ENCODE data around the gene PABPN1.
"Not testable (repeated sequence)": the region's sequence is repeated elsewhere in the genome, so short reads cannot be mapped to it uniquely, and the experiment has no call there.

The PABPN1 gene

GRCh38 chr14:23320584-23321571 lies at the start of gene PABPN1:
PABPN1 (plus strand) TSS chr14:23321457; CDS start chr14:23321470, 13 bp downstream.
- TF ChIP-seq, protein P1, sequence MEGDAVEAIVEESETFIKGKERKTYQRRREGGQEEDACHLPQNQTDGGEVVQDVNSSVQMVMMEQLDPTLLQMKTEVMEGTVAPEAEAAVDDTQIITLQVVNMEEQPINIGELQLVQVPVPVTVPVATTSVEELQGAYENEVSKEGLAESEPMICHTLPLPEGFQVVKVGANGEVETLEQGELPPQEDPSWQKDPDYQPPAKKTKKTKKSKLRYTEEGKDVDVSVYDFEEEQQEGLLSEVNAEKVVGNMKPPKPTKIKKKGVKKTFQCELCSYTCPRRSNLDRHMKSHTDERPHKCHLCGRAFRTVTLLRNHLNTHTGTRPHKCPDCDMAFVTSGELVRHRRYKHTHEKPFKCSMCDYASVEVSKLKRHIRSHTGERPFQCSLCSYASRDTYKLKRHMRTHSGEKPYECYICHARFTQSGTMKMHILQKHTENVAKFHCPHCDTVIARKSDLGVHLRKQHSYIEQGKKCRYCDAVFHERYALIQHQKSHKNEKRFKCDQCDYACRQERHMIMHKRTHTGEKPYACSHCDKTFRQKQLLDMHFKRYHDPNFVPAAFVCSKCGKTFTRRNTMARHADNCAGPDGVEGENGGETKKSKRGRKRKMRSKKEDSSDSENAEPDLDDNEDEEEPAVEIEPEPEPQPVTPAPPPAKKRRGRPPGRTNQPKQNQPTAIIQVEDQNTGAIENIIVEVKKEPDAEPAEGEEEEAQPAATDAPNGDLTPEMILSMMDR (IDR thresholded peaks at IDR 0.05; ENCODE audit: low read depth, low read length, missing control alignments): no peak
- DNase-seq (ENCODE audit: low read depth): peak; percentile 100
- in situ Hi-C loops (cut with HindIII; ENCODE audit: low sequenced_read_pairs): no loop called here
- H3K4me3 ChIP-seq (ENCODE audit: low read depth, low read length): peak within 1 kb of the TSS; percentile 59

- DNase-seq (ENCODE audit: low read depth): no peak
- in situ Hi-C loops (cut with HindIII; ENCODE audit: low sequenced_read_pairs): no loop called here
- TF ChIP-seq, protein P1 (IDR thresholded peaks at IDR 0.05; ENCODE audit: low read depth, low read length, missing control alignments): no peak
- H3K4me3 ChIP-seq (ENCODE audit: low read depth, low read length): no peak overlapping the region
These were observed 45.8 kb upstream of the PABPN1 start for GRCh38 chr14:23275412-23275811.

GRCh38 chr14:23277189-23277588 lies 44.1 kb upstream of the PABPN1 start:
- TF ChIP-seq, protein P1 (IDR thresholded peaks at IDR 0.05; ENCODE audit: low read depth, low read length, missing control alignments): no peak
- no peak overlapping the region for H3K4me3 ChIP-seq (ENCODE audit: low read depth, low read length)
- no peak for DNase-seq (ENCODE audit: low read depth)
- in situ Hi-C loops (cut with HindIII; ENCODE audit: low sequenced_read_pairs): no loop called here

GRCh38 chr14:23277928-23278327 lies 43.3 kb upstream of the PABPN1 start:
- DNase-seq (ENCODE audit: low read depth); H3K4me3 ChIP-seq (ENCODE audit: low read depth, low read length); in situ Hi-C loops (cut with HindIII; ENCODE audit: low sequenced_read_pairs): not testable (repeated sequence)

DNA sequence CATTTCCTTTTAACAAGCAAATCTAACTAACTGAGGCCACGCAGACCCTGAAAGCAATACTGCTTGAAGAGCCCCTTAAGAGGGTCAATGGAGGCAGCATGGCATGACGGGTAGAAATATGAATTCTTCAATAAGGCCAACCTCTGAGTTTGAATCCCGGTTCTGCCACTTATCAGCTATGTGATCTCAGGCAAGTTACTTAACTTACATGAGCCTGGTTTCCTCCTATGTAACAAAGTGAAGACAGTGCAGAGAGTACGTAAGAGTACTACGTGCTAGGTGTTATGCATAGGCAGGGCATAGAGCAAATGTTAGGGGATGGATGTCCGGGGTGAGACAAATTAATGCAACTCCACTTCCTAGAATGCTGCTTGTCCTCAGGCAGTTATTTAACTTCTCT lies 40.0 kb upstream of the PABPN1 start:
- no peak for DNase-seq (ENCODE audit: low read depth)
- H3K4me3 ChIP-seq (ENCODE audit: low read depth, low read length): no peak overlapping the region
- TF ChIP-seq, protein P1 (IDR thresholded peaks at IDR 0.05; ENCODE audit: low read depth, low read length, missing control alignments): no peak
- in situ Hi-C loops (cut with HindIII; ENCODE audit: low sequenced_read_pairs): no loop called here

- in situ Hi-C loops (cut with HindIII; ENCODE audit: low sequenced_read_pairs): no loop called here
- no peak for DNase-seq (ENCODE audit: low read depth)
- TF ChIP-seq, protein P1 (IDR thresholded peaks at IDR 0.05; ENCODE audit: low read depth, low read length, missing control alignments): no peak
- peak overlapping the region; percentile 98 for H3K4me3 ChIP-seq (ENCODE audit: low read depth, low read length)
These were observed 36.4 kb upstream of the PABPN1 start for GRCh38 chr14:23284654-23285529.

All from astrocyte of the cerebellum (primary cell).